Uterus (tissue), 4 donors: Measurements from ENCODE around the gene FAM241A. TPM values are rescaled to one million over a fixed set of nuclear protein-coding genes. Genes with fewer than 3 reads are reported as not detected.
"Not testable (repeated sequence)": the region's sequence is repeated elsewhere in the genome, so short reads cannot be mapped to it uniquely, and the experiment has no call there.

ENCODE experiments used
- DNase-seq, 2 donors: peaks; one replicate each; pipeline ENCODE4 v3.0.0-alpha.2; 2019 to 2020
- H3K27ac ChIP-seq, 2 donors: fragments of 200-600 bp; sonication (generic); 1 replicate in 1 of 2; 2 replicates in 1 of 2; pipeline ENCODE4 v1.5.1; 2016 to 2018
- H3K27me3 ChIP-seq, 2 donors: fragments of 200-600 bp; sonication (generic); one replicate each; pipeline ENCODE4 v1.5.1; 2018 to 2019; ENCODE audit warnings: control low read depth in 1 of 2
- H3K36me3 ChIP-seq, 2 donors: fragments of 200-600 bp; sonication (generic); one replicate each; pipeline ENCODE4 v1.5.1; 2019; ENCODE audit warnings: control low read depth in 1 of 2
- H3K4me1 ChIP-seq, 2 donors: fragments of 200-600 bp; sonication (generic); one replicate each; pipeline ENCODE4 v1.5.1; 2018 to 2019; ENCODE audit warnings: control low read depth in 1 of 2
- H3K4me3 ChIP-seq, 2 donors: fragments of 200-600 bp; sonication (generic); 1 replicate in 1 of 2; 2 replicates in 1 of 2; pipeline ENCODE4 v1.5.1; 2018 to 2019; ENCODE audit warnings: mild to moderate bottlenecking in 1 of 2
- H3K9me3 ChIP-seq, 2 donors: fragments of 200-600 bp; sonication (generic); one replicate each; pipeline ENCODE4 v1.5.1; 2019; ENCODE audit warnings: control low read depth in 1 of 2
- POLR2A ChIP-seq, 2 donors: fragments of 450-650 bp; IDR thresholded peaks; one replicate each; pipeline ENCODE4 v1.6.1; 2016; ENCODE audit warnings: antibody characterized with exemption in 2 of 2, mild to moderate bottlenecking in 1 of 2, moderate library complexity in 1 of 2
- intact Hi-C: fragments of 100-400 bp; cut with DNase I; formaldehyde crosslinking; loops from one replicate; pipeline ENCODE4 v1.15.1; 2023; ENCODE audit warnings: low total_unique reads
- total RNA-seq, 4 donors: library from RNA; depleted of rRNA in 3 of 4; stranded (reverse); fragments of >200 nt in 3 of 4; gene quantifications; one replicate each; pipeline versions ENCODE4 v1.1.0 to v1.2.4, GENCODE V29; 2014 to 2023
- TF ChIP-seq, protein P1 (sequence below), 4 experiments: fragments of 200-600 bp in 2 of 4; fragments of 450-650 bp in 2 of 4; sonication (generic) in 2 of 4; IDR thresholded peaks; one replicate each; pipeline ENCODE4 v1.5.1; 2016 to 2019; ENCODE audit warnings: antibody characterized with exemption in 4 of 4, mild to moderate bottlenecking in 2 of 4, moderate library complexity in 1 of 4
- donor health status: DM: yes; HTN: yes; CAD: no.

FAM241A gene
- total RNA-seq, 4 donors from 2014 or later, result 2.3 to 8.5 (median 3.5) TPM

DNA sequence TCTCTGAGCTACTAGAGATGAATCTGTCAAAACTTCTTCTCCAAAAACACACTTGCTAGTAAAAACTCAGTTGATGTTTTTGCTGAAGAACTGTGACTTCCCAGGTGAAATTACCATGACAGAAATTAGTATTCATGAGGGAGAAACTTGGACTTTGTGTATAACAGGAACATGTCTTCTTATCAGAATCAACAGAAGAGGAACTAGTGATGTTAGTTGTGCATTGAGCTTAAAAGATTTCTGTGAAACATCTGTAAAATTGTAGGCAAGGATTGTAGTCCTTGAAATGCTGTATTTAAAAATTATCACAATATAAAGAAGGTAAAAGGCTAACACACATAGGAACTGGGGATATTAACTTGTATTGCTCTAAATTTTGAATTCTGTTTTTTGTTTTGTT lies 11.3 kb downstream of the FAM241A start:
- Histone ChIP-seq H3K27ac (no peak overlapping the region), H3K27me3 (no peaks in the 10 kb centered on the region), H3K4me1 (no peaks in the 10 kb centered on the region), H3K4me3 (no peak overlapping the region), H3K36me3 (no peaks in the 10 kb centered on the region), H3K9me3 (no peaks in the 10 kb centered on the region)
- intact Hi-C loops, result no loop called here
- DNase-seq, result no peak
- TF ChIP-seq, protein P1, sequence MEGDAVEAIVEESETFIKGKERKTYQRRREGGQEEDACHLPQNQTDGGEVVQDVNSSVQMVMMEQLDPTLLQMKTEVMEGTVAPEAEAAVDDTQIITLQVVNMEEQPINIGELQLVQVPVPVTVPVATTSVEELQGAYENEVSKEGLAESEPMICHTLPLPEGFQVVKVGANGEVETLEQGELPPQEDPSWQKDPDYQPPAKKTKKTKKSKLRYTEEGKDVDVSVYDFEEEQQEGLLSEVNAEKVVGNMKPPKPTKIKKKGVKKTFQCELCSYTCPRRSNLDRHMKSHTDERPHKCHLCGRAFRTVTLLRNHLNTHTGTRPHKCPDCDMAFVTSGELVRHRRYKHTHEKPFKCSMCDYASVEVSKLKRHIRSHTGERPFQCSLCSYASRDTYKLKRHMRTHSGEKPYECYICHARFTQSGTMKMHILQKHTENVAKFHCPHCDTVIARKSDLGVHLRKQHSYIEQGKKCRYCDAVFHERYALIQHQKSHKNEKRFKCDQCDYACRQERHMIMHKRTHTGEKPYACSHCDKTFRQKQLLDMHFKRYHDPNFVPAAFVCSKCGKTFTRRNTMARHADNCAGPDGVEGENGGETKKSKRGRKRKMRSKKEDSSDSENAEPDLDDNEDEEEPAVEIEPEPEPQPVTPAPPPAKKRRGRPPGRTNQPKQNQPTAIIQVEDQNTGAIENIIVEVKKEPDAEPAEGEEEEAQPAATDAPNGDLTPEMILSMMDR (IDR thresholded peaks at IDR 0.05), result no peak

DNA sequence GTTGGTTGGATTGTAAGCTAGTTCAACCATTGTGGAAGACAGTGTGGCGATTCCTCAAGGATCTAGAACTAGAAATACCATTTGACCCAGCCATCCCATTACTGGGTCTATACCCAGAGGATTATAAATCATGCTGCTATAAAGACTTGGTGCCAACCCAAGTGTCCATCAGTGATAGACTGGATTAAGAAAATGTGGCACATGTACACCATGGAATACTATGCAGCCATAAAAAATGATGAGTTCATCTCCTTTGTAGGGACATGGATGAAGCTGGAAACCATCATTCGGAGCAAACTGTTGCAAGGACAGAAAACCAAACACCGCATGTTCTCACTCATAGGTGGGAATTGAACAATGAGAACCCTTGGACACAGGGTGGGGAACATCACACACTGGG lies 18.5 kb downstream of the FAM241A start:
- H3K27me3 ChIP-seq, H3K9me3 ChIP-seq, H3K4me1 ChIP-seq, DNase-seq, H3K4me3 ChIP-seq, H3K36me3 ChIP-seq, intact Hi-C loops, H3K27ac ChIP-seq: not testable (repeated sequence)

DNA sequence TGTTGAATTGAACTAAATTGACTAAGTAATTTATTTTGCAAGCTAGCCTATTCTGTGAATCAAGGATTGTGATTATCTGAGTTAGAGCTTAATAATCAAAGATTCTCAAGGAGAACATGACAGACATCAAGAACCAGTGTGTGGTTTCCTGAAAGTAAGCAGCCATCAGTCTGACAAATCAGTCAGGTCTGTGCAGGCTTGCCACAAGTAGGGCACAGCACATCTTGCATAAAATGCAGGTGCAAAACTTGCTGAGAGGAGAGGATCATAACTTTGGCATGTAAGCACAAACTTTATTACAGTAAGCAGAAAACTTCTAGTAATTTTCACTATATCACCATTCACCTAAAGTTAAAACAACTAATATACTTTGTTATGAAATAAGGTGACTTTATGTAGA lies 22.5 kb downstream of the FAM241A start:
- Histone ChIP-seq H3K4me3 (no peak overlapping the region), H3K27ac (no peak overlapping the region), H3K4me1 (no peaks in the 10 kb centered on the region), H3K9me3 (no peaks in the 10 kb centered on the region), H3K36me3 (no peaks in the 10 kb centered on the region), H3K27me3 (no peaks in the 10 kb centered on the region)
- DNase-seq, result no peak
- TF ChIP-seq POLR2A (IDR thresholded peaks at IDR 0.05), result no peak
- intact Hi-C loops, result no loop called here

DNA sequence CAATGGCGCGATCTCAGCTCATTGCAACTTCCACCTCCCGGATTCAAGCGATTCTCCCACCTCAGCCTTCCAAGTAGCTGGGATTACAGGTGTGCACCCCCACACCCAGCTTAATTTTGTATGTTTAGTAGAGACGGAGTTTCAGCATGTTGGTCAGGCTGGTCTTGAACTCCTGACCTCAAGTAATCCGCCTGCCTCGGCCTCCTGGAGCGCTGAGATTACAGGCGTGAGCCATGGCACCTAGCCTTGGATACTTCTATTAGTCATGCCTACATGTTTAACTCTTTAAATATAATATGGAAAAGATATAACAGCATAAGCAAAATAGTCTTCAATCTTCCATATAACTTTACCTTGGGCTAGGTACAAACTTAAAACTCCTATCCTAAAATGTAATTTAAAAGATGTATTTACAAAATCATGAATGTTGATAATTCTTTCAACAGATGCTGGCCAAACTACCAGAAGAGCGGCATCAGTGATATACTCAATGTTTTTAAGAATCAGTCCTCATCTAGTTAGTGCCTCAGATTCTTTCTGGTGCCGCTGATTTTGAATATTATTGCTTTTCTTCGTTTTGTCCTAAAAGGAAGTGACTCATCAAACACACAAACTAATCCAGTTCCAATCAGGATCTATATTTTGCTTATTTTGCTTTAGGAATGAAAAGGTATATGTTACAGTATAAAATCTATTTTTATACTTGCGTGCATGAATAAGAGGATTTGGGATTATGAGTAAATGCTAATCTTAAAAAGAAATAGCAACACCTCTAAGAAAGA lies 23.7 kb downstream of the FAM241A start:
- H3K4me3 ChIP-seq, result no peak overlapping the region
- intact Hi-C loops, result no loop called here
- no peaks in the 10 kb centered on the region for H3K4me1 ChIP-seq
- no peak for DNase-seq
- H3K36me3 ChIP-seq, result no peaks in the 10 kb centered on the region
- no peaks in the 10 kb centered on the region for H3K27me3 ChIP-seq
- no peak for TF ChIP-seq POLR2A (IDR thresholded peaks at IDR 0.05)
- TF ChIP-seq, protein P1 (IDR thresholded peaks at IDR 0.05), result no peak
- no peak overlapping the region for H3K27ac ChIP-seq
- H3K9me3 ChIP-seq, result no peaks in the 10 kb centered on the region

DNA sequence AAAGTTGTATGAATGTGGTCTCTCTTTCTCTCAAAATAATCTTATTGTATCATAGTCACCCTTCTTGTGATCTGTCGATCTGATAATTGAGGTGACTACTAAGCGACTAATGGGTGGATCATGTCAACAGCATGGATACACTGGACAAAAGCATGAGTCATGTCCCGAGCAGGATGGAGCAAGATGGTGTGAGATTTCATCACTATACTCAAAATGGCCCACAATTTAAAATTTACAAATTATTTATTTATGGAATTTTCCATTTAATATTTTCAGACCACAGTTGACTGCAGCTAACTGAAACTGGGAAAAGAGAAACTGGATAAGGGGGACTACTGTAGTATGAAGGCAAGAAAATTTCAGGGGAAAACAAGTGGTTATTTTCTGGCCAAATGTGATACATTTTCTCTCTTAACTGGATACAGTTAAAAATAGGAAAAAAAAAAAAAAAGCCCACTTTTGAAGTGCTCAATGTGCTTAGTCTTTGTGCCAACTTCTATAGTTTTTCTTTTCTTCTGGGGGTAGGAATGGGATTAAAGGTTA lies 25.3 kb downstream of the FAM241A start:
- intact Hi-C loops, result no loop called here
- no peak overlapping the region for H3K27ac ChIP-seq

DNA sequence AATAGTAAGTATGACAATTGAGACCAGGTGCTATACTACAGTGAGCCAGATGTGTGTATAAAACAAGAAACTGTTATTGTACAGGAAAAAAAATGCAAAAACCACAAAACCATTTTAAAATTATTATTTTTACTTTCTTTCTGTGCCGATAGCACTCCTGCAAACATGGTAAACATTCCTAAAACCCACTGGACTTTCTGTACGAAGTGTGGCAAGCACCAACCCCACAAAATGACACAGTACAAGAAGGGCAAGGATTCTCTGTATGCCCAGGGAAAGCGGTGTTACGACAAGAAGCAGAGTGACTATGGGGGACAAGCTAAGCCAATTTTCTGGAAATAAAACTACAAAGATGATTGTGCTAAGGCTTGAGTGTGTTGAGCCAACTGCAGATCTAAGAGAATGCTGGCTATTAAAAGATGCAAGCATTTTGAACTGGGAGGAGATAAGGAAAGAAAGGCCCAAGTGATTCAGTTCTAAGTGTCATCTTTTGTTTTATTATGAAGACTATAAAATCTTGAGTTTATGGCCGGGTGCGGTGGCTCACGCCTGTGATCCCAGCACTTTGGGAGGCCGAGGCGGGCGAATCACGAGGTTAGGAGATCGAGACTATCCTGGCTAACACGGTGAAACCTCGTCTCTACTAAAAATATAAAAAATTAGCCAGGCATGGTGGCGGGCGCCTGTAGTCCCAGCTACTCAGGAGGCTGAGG lies 26.0 kb downstream of the FAM241A start:
- H3K27me3 ChIP-seq, H3K36me3 ChIP-seq, intact Hi-C loops, DNase-seq, H3K4me1 ChIP-seq, H3K27ac ChIP-seq, H3K9me3 ChIP-seq, H3K4me3 ChIP-seq: not testable (repeated sequence)

More for the DNA sequence above, 25.3 kb downstream of the FAM241A start:
- no peaks in the 10 kb centered on the region for H3K27me3 ChIP-seq
- no peaks in the 10 kb centered on the region for H3K9me3 ChIP-seq
- H3K4me1 ChIP-seq, result no peaks in the 10 kb centered on the region
- no peak for TF ChIP-seq POLR2A (IDR thresholded peaks at IDR 0.05)
- TF ChIP-seq, protein P1 (IDR thresholded peaks at IDR 0.05), result no peak
- no peaks in the 10 kb centered on the region for H3K36me3 ChIP-seq
- no peak overlapping the region for H3K4me3 ChIP-seq
- DNase-seq, result no peak
